Stimulated activated CD4-positive, alpha-beta T cell treated with anti-CD3 and anti-CD28 coated beads, Interleukin-2, amount 100 ng/mL, for 24 hours (primary cell): ENCODE results near the gene OMA1.
A peak's percentile ranks its signal among the peaks of the same experiment; 100 is the strongest.
"Not testable (repeated sequence)": the region's sequence is repeated elsewhere in the genome, so short reads cannot be mapped to it uniquely, and the experiment has no call there.

Experiments
- DNase-seq, 2 donors: peaks; one replicate each; pipeline ENCODE4 v3.0.0-alpha.2; 2020

The OMA1 gene

GRCh38 chr1:58524353-58524945, 22.1 kb downstream of the OMA1 start:
- no peak for DNase-seq

GRCh38 chr1:58515794-58516401, 30.6 kb downstream of the OMA1 start:
- DNase-seq, result peak in 1 of 2 donors; percentile 18

- no peak for DNase-seq
These were observed 32.6 kb downstream of the OMA1 start for GRCh38 chr1:58513956-58514355.

GRCh38 chr1:58508629-58509028, 37.9 kb downstream of the OMA1 start:
- no peak for DNase-seq

- no peak for DNase-seq
These were observed 41.2 kb downstream of the OMA1 start for GRCh38 chr1:58505286-58505685.

GRCh38 chr1:58502519-58502918, 44.0 kb downstream of the OMA1 start:
- DNase-seq, result no peak

- no peak for DNase-seq
These were observed 46.5 kb downstream of the OMA1 start for GRCh38 chr1:58500043-58500442.

- DNase-seq, result no peak
These were observed 49.0 kb downstream of the OMA1 start for GRCh38 chr1:58497499-58497898.

GRCh38 chr1:58496042-58496441, 50.5 kb downstream of the OMA1 start:
- no peak for DNase-seq

- DNase-seq, result not testable (repeated sequence)
These were observed 57.6 kb downstream of the OMA1 start for GRCh38 chr1:58488914-58489313.

GRCh38 chr1:58487002-58487401, 59.5 kb downstream of the OMA1 start:
- no peak for DNase-seq

- no peak for DNase-seq
These were observed 64.6 kb downstream of the OMA1 start for GRCh38 chr1:58481962-58482361.

GRCh38 chr1:58480191-58480590, 66.3 kb downstream of the OMA1 start:
- DNase-seq, result no peak

GRCh38 chr1:58477390-58477789, 69.1 kb downstream of the OMA1 start:
- no peak for DNase-seq

- no peak for DNase-seq
These were observed 70.3 kb downstream of the OMA1 start for GRCh38 chr1:58476179-58476578.

- DNase-seq, result no peak
These were observed 77.0 kb downstream of the OMA1 start for GRCh38 chr1:58469476-58469875.

- no peak for DNase-seq
These were observed 77.5 kb downstream of the OMA1 start for GRCh38 chr1:58469016-58469415.

GRCh38 chr1:58468612-58469011, 77.9 kb downstream of the OMA1 start:
- no peak for DNase-seq

- DNase-seq, result no peak
These were observed 79.8 kb downstream of the OMA1 start for GRCh38 chr1:58466630-58467241.

- DNase-seq, result no peak
These were observed 80.5 kb downstream of the OMA1 start for GRCh38 chr1:58465825-58466629.

GRCh38 chr1:58465176-58465575, 81.3 kb downstream of the OMA1 start:
- no peak for DNase-seq

- no peak for DNase-seq
These were observed 86.1 kb downstream of the OMA1 start for GRCh38 chr1:58460469-58460868.

- DNase-seq, result no peak
These were observed 86.6 kb downstream of the OMA1 start for GRCh38 chr1:58459911-58460310.
